ENCODE data around the gene AGL. TPM values are rescaled to one million over a fixed set of nuclear protein-coding genes. Genes with fewer than 3 reads are reported as not detected.
"Not testable (repeated sequence)": the region's sequence is repeated elsewhere in the genome, so short reads cannot be mapped to it uniquely, and the experiment has no call there.

The AGL gene
- total RNA-seq, 3 donors from 2014 or later: 18.4 to 31.6 (median 26.6) TPM

DNA sequence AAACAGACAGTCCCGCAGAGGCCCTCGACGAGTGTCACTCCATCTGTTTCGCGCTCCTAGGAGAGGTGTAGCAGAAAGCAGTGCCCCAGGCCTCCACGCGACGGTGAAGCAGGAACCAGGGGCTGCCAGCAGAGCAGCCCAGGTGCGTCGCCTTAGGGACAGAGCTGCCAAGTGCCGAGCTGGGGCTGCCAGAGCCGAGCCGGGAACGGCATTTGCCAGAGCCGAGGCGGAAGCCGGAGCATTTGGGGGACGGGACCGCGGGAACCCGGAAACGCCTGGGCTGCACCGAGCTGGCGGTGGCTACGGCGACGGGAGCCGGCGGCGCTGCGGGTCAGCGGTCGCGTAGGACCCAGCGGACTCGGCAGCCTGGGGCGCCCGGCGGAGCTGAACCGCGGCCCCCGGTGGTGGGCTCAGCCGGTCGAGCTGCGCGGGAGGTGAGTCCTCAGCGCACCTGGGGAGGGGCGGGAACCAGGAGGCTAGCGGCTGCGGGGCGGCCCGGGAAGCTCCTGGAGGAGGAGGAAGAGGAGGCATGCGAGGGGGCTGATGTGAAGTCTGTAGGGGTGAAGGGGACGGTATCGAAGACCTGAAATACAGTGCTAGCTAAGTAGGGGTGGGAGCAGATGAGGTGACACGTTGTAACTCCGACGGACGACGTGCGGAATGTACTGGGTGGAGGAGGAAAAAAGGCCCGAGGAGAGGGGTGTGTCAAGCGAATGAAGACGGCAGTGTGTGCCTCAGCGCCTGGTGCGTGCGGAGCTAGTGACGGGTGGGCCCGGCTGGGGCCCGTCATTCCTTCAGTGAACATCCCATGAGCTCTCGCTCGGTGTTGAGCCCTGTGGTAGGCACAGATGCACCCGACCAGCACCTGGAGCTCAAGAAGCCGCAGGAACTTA is 119.8 kb downstream of the AGL start, which contains the start of gene SLC35A3:
SLC35A3 (plus strand) TSS at position 268 of the 893 bp plus-strand sequence. CDS start 23,559 bp downstream, outside the sequence.
- TF ChIP-seq POLR2A (IDR thresholded peaks at IDR 0.05) (no peak), POLR2AphosphoS5 (IDR thresholded peaks at IDR 0.05) (peak; percentile 11 to 64 (median 38))
- TF ChIP-seq, protein P1, sequence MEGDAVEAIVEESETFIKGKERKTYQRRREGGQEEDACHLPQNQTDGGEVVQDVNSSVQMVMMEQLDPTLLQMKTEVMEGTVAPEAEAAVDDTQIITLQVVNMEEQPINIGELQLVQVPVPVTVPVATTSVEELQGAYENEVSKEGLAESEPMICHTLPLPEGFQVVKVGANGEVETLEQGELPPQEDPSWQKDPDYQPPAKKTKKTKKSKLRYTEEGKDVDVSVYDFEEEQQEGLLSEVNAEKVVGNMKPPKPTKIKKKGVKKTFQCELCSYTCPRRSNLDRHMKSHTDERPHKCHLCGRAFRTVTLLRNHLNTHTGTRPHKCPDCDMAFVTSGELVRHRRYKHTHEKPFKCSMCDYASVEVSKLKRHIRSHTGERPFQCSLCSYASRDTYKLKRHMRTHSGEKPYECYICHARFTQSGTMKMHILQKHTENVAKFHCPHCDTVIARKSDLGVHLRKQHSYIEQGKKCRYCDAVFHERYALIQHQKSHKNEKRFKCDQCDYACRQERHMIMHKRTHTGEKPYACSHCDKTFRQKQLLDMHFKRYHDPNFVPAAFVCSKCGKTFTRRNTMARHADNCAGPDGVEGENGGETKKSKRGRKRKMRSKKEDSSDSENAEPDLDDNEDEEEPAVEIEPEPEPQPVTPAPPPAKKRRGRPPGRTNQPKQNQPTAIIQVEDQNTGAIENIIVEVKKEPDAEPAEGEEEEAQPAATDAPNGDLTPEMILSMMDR (IDR thresholded peaks at IDR 0.05): no peak
- no peaks in the 10 kb centered on the region for H3K27me3 ChIP-seq
- peak within 1 kb of the TSS; percentile 84 to 92 for H3K27ac ChIP-seq
- H3K9me3 ChIP-seq: no peaks in the 10 kb centered on the region
- intact Hi-C loops (cut with DNase I; ENCODE audit: low total_unique reads): no loop called here
- no peaks in the 10 kb centered on the region for H3K4me1 ChIP-seq
- peak; percentile 59 to 83 for DNase-seq (ENCODE audit: low spot score in 2 of 2)
- peak within 1 kb of the TSS; percentile 91 to 94 (median 92) for H3K4me3 ChIP-seq
- no peaks in the 10 kb centered on the region for H3K36me3 ChIP-seq

GRCh38 chr1:99970713-99971255 is 120.6 kb downstream of the AGL start:
- H3K4me3 ChIP-seq: peak overlapping the region; percentile 91 to 94 (median 92)
- DNase-seq (ENCODE audit: low spot score in 2 of 2): no peak
- H3K36me3 ChIP-seq: no peaks in the 10 kb centered on the region
- TF ChIP-seq, protein P1 (IDR thresholded peaks at IDR 0.05): no peak
- no peak for TF ChIP-seq POLR2A (IDR thresholded peaks at IDR 0.05)
- TF ChIP-seq POLR2AphosphoS5 (IDR thresholded peaks at IDR 0.05): no peak
- H3K27ac ChIP-seq: peak overlapping the region; percentile 84 to 92
- intact Hi-C loops (cut with DNase I; ENCODE audit: low total_unique reads): no loop called here
- no peaks in the 10 kb centered on the region for H3K9me3 ChIP-seq
- H3K27me3 ChIP-seq: no peaks in the 10 kb centered on the region
- H3K4me1 ChIP-seq: no peaks in the 10 kb centered on the region

GRCh38 chr1:99972066-99972465 is 121.9 kb downstream of the AGL start:
- H3K4me3 ChIP-seq; H3K4me1 ChIP-seq; H3K27me3 ChIP-seq; H3K9me3 ChIP-seq; DNase-seq (ENCODE audit: low spot score in 2 of 2); H3K36me3 ChIP-seq; intact Hi-C loops (cut with DNase I; ENCODE audit: low total_unique reads); H3K27ac ChIP-seq: not testable (repeated sequence)

Other genes with a start within 250 kb of the AGL start
- gene PALMD, start 204.2 kb upstream of the AGL start, total RNA-seq: 10 to 100 TPM; 35.3 to 96.7 (median 77.7) TPM
- 10 to 100 TPM; 12.1 to 21.1 (median 12.5) TPM for gene FRRS1, start 83.7 kb upstream of the AGL start, total RNA-seq
- 10 to 100 TPM; 31.8 to 41.7 (median 36.5) TPM for gene SLC35A3, start 119.6 kb downstream of the AGL start, total RNA-seq